Activated T-cell treated with anti-CD3 and anti-CD28 coated beads, Interleukin-2, amount 50 U/mL, for 1 hour (primary cell): Measurements from ENCODE around the gene HNF1A.

Experiments
- DNase-seq: peaks from one replicate; pipeline ENCODE4 v3.0.0-alpha.2; 2020

Gene HNF1A

GRCh38 chr12:120959111-120959878, 19.0 kb upstream of the HNF1A start:
- DNase-seq = no peak

GRCh38 chr12:120960657-120961056, 17.7 kb upstream of the HNF1A start:
- DNase-seq = no peak

- DNase-seq = no peak
These were observed 16.5 kb upstream of the HNF1A start for GRCh38 chr12:120961604-120962531.

- DNase-seq = no peak
These were observed 15.8 kb upstream of the HNF1A start for GRCh38 chr12:120962532-120963020.

GRCh38 chr12:120964298-120964697, 14.0 kb upstream of the HNF1A start:
- DNase-seq = no peak

GRCh38 chr12:120965534-120966091, 12.7 kb upstream of the HNF1A start:
- DNase-seq = no peak

GRCh38 chr12:120970310-120970709, 8.0 kb upstream of the HNF1A start:
- no peak for DNase-seq

- DNase-seq = peak; percentile 21
These were observed 6.8 kb upstream of the HNF1A start for GRCh38 chr12:120971299-120972180.

GRCh38 chr12:120972870-120973543, 5.3 kb upstream of the HNF1A start:
- DNase-seq = no peak

- no peak for DNase-seq
These were observed 630 bp upstream of the HNF1A start for GRCh38 chr12:120977531-120978295.

GRCh38 chr12:120979220-120979861, 998 bp downstream of the HNF1A start:
- DNase-seq = no peak

- no peak for DNase-seq
These were observed 1.7 kb downstream of the HNF1A start for GRCh38 chr12:120979862-120980696.

GRCh38 chr12:120980800-120981368, 2.5 kb downstream of the HNF1A start:
- DNase-seq = no peak

GRCh38 chr12:120981407-120981941, 3.1 kb downstream of the HNF1A start:
- no peak for DNase-seq

GRCh38 chr12:120982659-120983058, 4.3 kb downstream of the HNF1A start:
- DNase-seq = no peak

GRCh38 chr12:120983759-120984158, 5.4 kb downstream of the HNF1A start:
- DNase-seq = no peak

GRCh38 chr12:120984351-120984898, 6.1 kb downstream of the HNF1A start:
- no peak for DNase-seq

GRCh38 chr12:120988234-120988633, 9.9 kb downstream of the HNF1A start:
- DNase-seq = no peak

GRCh38 chr12:120988658-120989057, 10.3 kb downstream of the HNF1A start:
- DNase-seq = no peak
